Measurements from ENCODE around the gene OR2T8.

Gene OR2T8

DNA sequence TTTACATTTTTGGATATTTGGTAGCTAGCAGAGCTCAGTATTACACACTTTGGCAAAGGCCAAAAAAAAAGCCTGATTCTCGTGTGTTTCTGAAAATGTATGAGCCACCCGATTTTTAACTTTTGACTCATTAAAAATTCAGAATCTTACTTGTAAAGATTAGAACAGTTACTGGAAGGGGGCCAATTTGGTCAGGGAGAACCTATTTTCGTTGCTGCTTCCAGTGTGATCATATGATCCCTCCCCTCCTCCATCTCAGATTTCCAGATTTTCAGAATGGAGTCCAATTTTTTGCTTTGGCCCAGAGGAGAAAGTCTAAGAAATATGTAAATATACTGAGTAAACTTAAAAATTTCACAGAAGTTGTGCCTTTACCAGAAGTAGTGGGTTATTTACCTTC is 41.7 kb downstream of the OR2T8 start:
- no peak for DNase-seq (ENCODE audit: low spot score)

DNA sequence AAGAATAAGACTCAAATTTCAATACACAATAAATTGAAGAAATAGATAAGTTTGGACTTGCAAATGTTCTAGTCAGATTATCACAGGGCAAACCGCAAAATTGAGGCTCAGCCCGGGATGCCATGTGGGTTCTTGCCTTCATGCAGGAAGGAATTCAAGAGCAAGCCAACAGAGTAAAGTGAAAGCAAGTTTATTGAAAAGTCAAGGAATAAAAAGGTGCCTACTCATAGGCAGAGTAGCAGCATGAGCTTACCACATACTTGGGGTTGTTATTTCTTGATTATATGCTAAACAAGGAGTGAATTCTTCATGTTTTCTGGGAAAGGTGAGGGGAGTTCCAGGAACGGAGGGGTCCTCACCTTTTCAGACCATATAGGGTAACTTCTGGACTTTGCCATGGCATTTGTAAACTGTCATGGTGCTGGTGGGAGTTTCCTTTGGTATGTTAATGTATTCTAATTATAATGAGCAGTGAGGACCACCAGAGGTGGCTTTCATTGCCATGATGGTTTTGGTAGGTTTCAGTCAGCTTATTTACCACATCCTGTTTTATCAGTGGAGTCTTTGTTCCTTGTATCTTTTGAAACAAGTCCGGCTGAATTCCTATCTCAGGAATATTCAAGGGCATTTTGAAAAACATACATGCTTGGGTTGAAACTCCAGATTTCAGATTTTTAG is 43.0 kb downstream of the OR2T8 start:
- DNase-seq (ENCODE audit: low spot score): no peak

DNA sequence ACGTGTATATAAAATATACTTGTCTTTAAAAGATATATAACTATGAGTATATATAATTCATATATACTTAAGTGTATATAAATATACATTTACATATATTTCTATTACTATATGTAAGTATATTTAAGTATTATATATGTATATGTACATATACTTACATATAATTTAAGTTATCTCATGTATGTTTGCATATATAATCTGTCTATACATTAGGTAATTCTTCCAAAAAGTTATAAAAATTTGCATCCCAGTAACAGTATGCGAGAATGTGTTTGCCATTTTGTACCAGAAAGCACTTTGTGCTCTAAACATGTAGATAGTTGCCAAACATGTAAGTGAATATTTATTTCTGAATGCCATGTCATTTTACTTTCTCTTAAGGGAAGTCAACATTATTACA is 44.9 kb downstream of the OR2T8 start, which contains the start of gene OR2AK2:
Gene OR2AK2, plus strand, starts transcription at position 301 of the 400 bp plus-strand sequence. CDS start 144 bp downstream, outside the sequence.
- no peak for DNase-seq (ENCODE audit: low spot score)

DNA sequence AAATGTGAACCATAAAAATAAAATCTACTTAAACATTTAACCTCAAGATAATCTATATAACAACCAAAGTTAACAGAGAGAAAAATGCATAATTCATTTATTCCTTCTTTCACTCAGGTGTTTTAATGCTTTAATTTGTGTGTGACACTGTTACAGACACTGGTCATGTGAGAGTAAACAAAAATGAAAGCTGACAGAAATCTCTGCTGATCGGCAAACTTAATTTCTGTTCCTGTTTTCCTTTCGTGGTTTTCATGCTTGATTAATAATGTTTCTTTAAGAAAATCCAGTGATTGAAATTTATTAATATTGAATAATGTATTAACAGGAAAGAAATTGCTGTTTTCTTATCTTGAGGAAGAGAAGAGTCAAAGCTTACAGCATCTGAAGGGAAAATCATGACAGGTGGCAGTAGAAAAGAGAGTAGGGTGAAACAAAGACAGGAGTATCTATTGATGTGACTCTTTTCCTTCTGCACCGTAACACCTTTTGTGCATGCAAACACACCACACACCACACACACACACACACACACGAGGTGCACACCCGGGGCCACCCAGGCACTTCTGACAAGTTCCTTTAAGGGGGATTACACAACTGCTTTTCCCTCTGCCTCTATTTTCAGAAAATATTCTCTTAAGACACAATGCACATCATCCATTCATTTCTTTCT is 46.6 kb downstream of the OR2T8 start:
- no peak for DNase-seq (ENCODE audit: low spot score)
